Measurements from ENCODE around the gene C19orf81.

The C19orf81 gene

GRCh38 chr19:50629801-50630200 lies 19.4 kb upstream of the C19orf81 start:
- no peak for DNase-seq (ENCODE audit: low spot score)

- no peak for DNase-seq (ENCODE audit: low spot score)
Measured at GRCh38 chr19:50632151-50632835, 17.0 kb upstream of the C19orf81 start.

- DNase-seq (ENCODE audit: low spot score): no peak
Measured at GRCh38 chr19:50633359-50633758, 15.9 kb upstream of the C19orf81 start.

GRCh38 chr19:50633973-50634372 lies 15.3 kb upstream of the C19orf81 start:
- DNase-seq (ENCODE audit: low spot score): no peak

- no peak for DNase-seq (ENCODE audit: low spot score)
Measured at GRCh38 chr19:50636317-50637085, 12.7 kb upstream of the C19orf81 start.

GRCh38 chr19:50638600-50638999 lies 10.6 kb upstream of the C19orf81 start:
- DNase-seq (ENCODE audit: low spot score): no peak

GRCh38 chr19:50639121-50640112 lies 9.8 kb upstream of the C19orf81 start, which contains the start of gene SYT3:
TSS of gene SYT3 (minus strand) at chr19:50639881. CDS start at chr19:50637411, 2,470 bp downstream.
- DNase-seq (ENCODE audit: low spot score): peak; percentile 83

GRCh38 chr19:50640368-50640767 lies 8.9 kb upstream of the C19orf81 start:
- no peak for DNase-seq (ENCODE audit: low spot score)

GRCh38 chr19:50644315-50644915 lies 4.8 kb upstream of the C19orf81 start:
- no peak for DNase-seq (ENCODE audit: low spot score)

GRCh38 chr19:50645107-50645506 lies 4.1 kb upstream of the C19orf81 start:
- no peak for DNase-seq (ENCODE audit: low spot score)

- DNase-seq (ENCODE audit: low spot score): peak; percentile 62
Measured at GRCh38 chr19:50646074-50646807, 3.0 kb upstream of the C19orf81 start.

- DNase-seq (ENCODE audit: low spot score): no peak
Measured at GRCh38 chr19:50647879-50648615, 1.2 kb upstream of the C19orf81 start.

GRCh38 chr19:50648659-50649058 lies 586 bp upstream of the C19orf81 start:
- no peak for DNase-seq (ENCODE audit: low spot score)

GRCh38 chr19:50651174-50651573 lies 1.9 kb downstream of the C19orf81 start:
- no peak for DNase-seq (ENCODE audit: low spot score)

- no peak for DNase-seq (ENCODE audit: low spot score)
Measured at GRCh38 chr19:50652722-50653121, 3.5 kb downstream of the C19orf81 start.

GRCh38 chr19:50654882-50655281 lies 5.6 kb downstream of the C19orf81 start:
- DNase-seq (ENCODE audit: low spot score): no peak

GRCh38 chr19:50657222-50657669 lies 8.0 kb downstream of the C19orf81 start:
- DNase-seq (ENCODE audit: low spot score): no peak

- peak; percentile 97 for DNase-seq (ENCODE audit: low spot score)
Measured at GRCh38 chr19:50657712-50658440, 8.6 kb downstream of the C19orf81 start.

All from GM03348 (cell line).